Thyroid gland (tissue), 4 donors: Measurements from ENCODE around the gene IL2RG. TPM values are rescaled to one million over a fixed set of nuclear protein-coding genes. Genes with fewer than 3 reads are reported as not detected.
A peak's percentile ranks its signal among the peaks of the same experiment; 100 is the strongest.

Source experiments
- DNase-seq, 2 donors: peaks; one replicate each; pipeline ENCODE4 v3.0.0-alpha.2; 2019
- H3K27ac ChIP-seq, 3 donors: fragments of 200-600 bp; sonication (generic); 1 replicate in 2 of 3; 2 replicates in 1 of 3; pipeline ENCODE4 v1.5.1; 2016 to 2019; ENCODE audit warnings: mild to moderate bottlenecking in 1 of 3, moderate library complexity in 1 of 3
- H3K27me3 ChIP-seq: fragments of 200-600 bp; sonication (generic); one replicate; pipeline ENCODE4 v1.5.1; 2019
- H3K36me3 ChIP-seq, 2 donors: fragments of 200-600 bp; sonication (generic); one replicate each; pipeline ENCODE4 v1.5.1; 2016 to 2019
- H3K4me1 ChIP-seq, 2 donors: fragments of 200-600 bp; sonication (generic); one replicate each; pipeline ENCODE4 v1.5.1; 2017 to 2019
- H3K4me3 ChIP-seq, 3 donors: fragments of 200-600 bp; sonication (generic); replicated peaks in 1 of 3; 1 replicate in 2 of 3; 2 replicates in 1 of 3; pipeline ENCODE4 v1.5.1; 2016; ENCODE audit warnings: mild to moderate bottlenecking in 1 of 3
- H3K9me3 ChIP-seq: fragments of 200-600 bp; sonication (generic); one replicate; pipeline ENCODE4 v1.5.1; 2017
- CTCF ChIP-seq, 6 experiments: fragments of 200-600 bp in 3 of 6; fragments of 450-650 bp in 3 of 6; sonication (generic) in 3 of 6; IDR thresholded peaks; one replicate each; pipeline ENCODE4 v1.5.1; 2016 to 2019; ENCODE audit warnings: antibody characterized with exemption in 6 of 6, mild to moderate bottlenecking in 2 of 6, inconsistent platforms in 1 of 6, moderate library complexity in 1 of 6
- POLR2A ChIP-seq, 2 donors: fragments of 450-650 bp; IDR thresholded peaks; one replicate each; pipeline ENCODE4 v1.6.1; 2017; ENCODE audit warnings: antibody characterized with exemption in 2 of 2, mild to moderate bottlenecking in 2 of 2, moderate library complexity in 1 of 2
- WGBS, 2 donors: methylation state at CpG; one replicate each; pipeline ENCODE4 v1.1.5; 2017; 5-methylcytosine and 5-hydroxymethylcytosine counted together
- intact Hi-C: fragments of 100-400 bp; cut with DNase I; formaldehyde crosslinking; loops from one replicate; pipeline ENCODE4 v1.15.1; 2023
- total RNA-seq, 4 donors: library from RNA; depleted of rRNA; stranded (reverse); fragments of >200 nt; gene quantifications; one replicate each; pipeline ENCODE4 v1.2.3, GENCODE V29; 2016

The IL2RG gene
- total RNA-seq = 10 to 100 TPM in 1 of 4 donors, 1 to 10 TPM in 3; 2.1 to 14.8 (median 4.8) TPM

GRCh38 chrX:71111141-71111843 is at the start of gene IL2RG:
Gene IL2RG (minus strand): TSS chrX:71111577. CDS start chrX:71111539, 38 bp downstream.
- H3K27me3 ChIP-seq = no peaks in the 10 kb centered on the region
- H3K4me3 ChIP-seq = no peak within 1 kb of the TSS
- no peaks in the 10 kb centered on the region for H3K4me1 ChIP-seq
- no peaks in the 10 kb centered on the region for H3K36me3 ChIP-seq
- H3K9me3 ChIP-seq = no peaks in the 10 kb centered on the region
- peak in 1 of 2 donors; percentile 10 for DNase-seq
- intact Hi-C loops = no loop called here
- H3K27ac ChIP-seq = no peak within 1 kb of the TSS
- WGBS, 2 donors = 58 to 67% methylated on average over 7 to 8 of the region's 8 CpGs
- TF ChIP-seq CTCF (IDR thresholded peaks at IDR 0.05) (no peak), POLR2A (IDR thresholded peaks at IDR 0.05) (no peak)

- Histone ChIP-seq H3K27ac (no peak overlapping the region), H3K9me3 (no peaks in the 10 kb centered on the region), H3K27me3 (no peaks in the 10 kb centered on the region), H3K4me3 (no peak overlapping the region), H3K4me1 (no peaks in the 10 kb centered on the region), H3K36me3 (no peaks in the 10 kb centered on the region)
- no peak for DNase-seq
- intact Hi-C loops = loop anchor here (10.0 kb wide), 1 partner anchor 166 kb away; no protein-coding TSS in a partner anchor
- TF ChIP-seq CTCF (IDR thresholded peaks at IDR 0.05) (no peak), POLR2A (IDR thresholded peaks at IDR 0.05) (no peak)
- WGBS, 2 donors = 80 to 85% methylated on average over 2 to 3 of the region's 3 CpGs
Observed at GRCh38 chrX:71160475-71160874, 49.1 kb upstream of the IL2RG start.

GRCh38 chrX:71159335-71159734 is 48.0 kb upstream of the IL2RG start:
- Histone ChIP-seq H3K4me1 (no peaks in the 10 kb centered on the region), H3K27me3 (no peaks in the 10 kb centered on the region), H3K4me3 (no peak overlapping the region), H3K36me3 (no peaks in the 10 kb centered on the region), H3K9me3 (no peaks in the 10 kb centered on the region), H3K27ac (no peak overlapping the region)
- no peak for DNase-seq
- 78 to 88% methylated on average over 5 of the region's 5 CpGs for WGBS, 2 donors
- TF ChIP-seq POLR2A (IDR thresholded peaks at IDR 0.05) = no peak
- TF ChIP-seq CTCF (IDR thresholded peaks at IDR 0.05) = no peak
- intact Hi-C loops = no loop called here

- H3K27ac ChIP-seq = no peak overlapping the region
- intact Hi-C loops = no loop called here
- H3K27me3 ChIP-seq = no peaks in the 10 kb centered on the region
- H3K36me3 ChIP-seq = no peaks in the 10 kb centered on the region
- H3K9me3 ChIP-seq = no peaks in the 10 kb centered on the region
- TF ChIP-seq POLR2A (IDR thresholded peaks at IDR 0.05) (no peak), CTCF (IDR thresholded peaks at IDR 0.05) (no peak)
- 79% methylated on average over 6 of the region's 6 CpGs for WGBS, 2 donors
- DNase-seq = no peak
- H3K4me1 ChIP-seq = no peaks in the 10 kb centered on the region
- no peak overlapping the region for H3K4me3 ChIP-seq
Observed at GRCh38 chrX:71158603-71159002, 47.2 kb upstream of the IL2RG start.

GRCh38 chrX:71154641-71155040 is 43.3 kb upstream of the IL2RG start:
- no peak for DNase-seq
- intact Hi-C loops = no loop called here
- H3K4me3 ChIP-seq = no peak overlapping the region
- no peaks in the 10 kb centered on the region for H3K9me3 ChIP-seq
- H3K27ac ChIP-seq = no peak overlapping the region
- no peaks in the 10 kb centered on the region for H3K27me3 ChIP-seq
- 75 to 89% methylated on average over 1 of the region's 3 CpGs for WGBS, 2 donors
- H3K4me1 ChIP-seq = no peaks in the 10 kb centered on the region
- TF ChIP-seq CTCF (IDR thresholded peaks at IDR 0.05) = no peak
- no peak for TF ChIP-seq POLR2A (IDR thresholded peaks at IDR 0.05)
- no peaks in the 10 kb centered on the region for H3K36me3 ChIP-seq
